Measurements from ENCODE around the gene TMEM205.

GRCh38 chr19:11295180-11295579, 50.9 kb downstream of the TMEM205 start:
- TF ChIP-seq CTCF (IDR thresholded peaks at IDR 0.05; ENCODE audit: insufficient read depth, low read depth, low read length), result no peak
- no peak for TF ChIP-seq EZH2 (IDR thresholded peaks at IDR 0.05; ENCODE audit: insufficient read depth, low read length)

All from astrocyte (in vitro differentiated cells and primary cell).